Stomach (tissue), 9 donors: ENCODE measurements around the gene CD81. TPM values are rescaled to one million over a fixed set of nuclear protein-coding genes. Genes with fewer than 3 reads are reported as not detected.

Source experiments
- DNase-seq, 2 donors: peaks; one replicate each; pipeline versions ENCODE4 v3.0.0 to v3.0.0-alpha.2; 2013 to 2019
- H3K27ac ChIP-seq, 5 donors: fragments of 200-600 bp in 4 of 5; sonication (generic) in 4 of 5; one replicate each; pipeline ENCODE4 v1.5.1; 2013 to 2019; ENCODE audit warnings: mild to moderate bottlenecking in 1 of 5, moderate library complexity in 1 of 5
- H3K27me3 ChIP-seq, 3 donors: fragments of 200-600 bp; sonication (generic); one replicate each; pipeline ENCODE4 v1.5.1; 2017 to 2019; ENCODE audit warnings: mixed run types in 1 of 3
- H3K36me3 ChIP-seq, 4 donors: fragments of 200-600 bp; sonication (generic); 1 replicate in 3 of 4; 2 replicates in 1 of 4; pipeline ENCODE4 v1.5.1; 2016 to 2019
- H3K4me1 ChIP-seq, 4 donors: fragments of 200-600 bp; sonication (generic); one replicate each; pipeline ENCODE4 v1.5.1; 2016 to 2019
- H3K4me3 ChIP-seq, 4 donors: fragments of 200-600 bp; sonication (generic) in 3 of 4; one replicate each; pipeline ENCODE4 v1.5.1; 2016 to 2019; ENCODE audit warnings: mild to moderate bottlenecking in 1 of 4
- H3K9me3 ChIP-seq, 4 donors: fragments of 200-600 bp; sonication (generic); one replicate each; pipeline ENCODE4 v1.5.1; 2016 to 2019
- CTCF ChIP-seq, 7 experiments: fragments of 450-650 bp in 4 of 7; fragments of 200-600 bp in 3 of 7; sonication (generic) in 3 of 7; IDR thresholded peaks; one replicate each; pipeline ENCODE4 v1.5.1; 2016 to 2019; ENCODE audit warnings: antibody characterized with exemption in 7 of 7, control low read depth in 2 of 7, mild to moderate bottlenecking in 1 of 7
- EP300 ChIP-seq: sonication (generic); formaldehyde crosslinking; IDR thresholded peaks from one replicate; pipeline ENCODE4 v1.6.1; 2017; ENCODE audit warnings: antibody characterized with exemption
- POLR2A ChIP-seq, 4 donors: fragments of 450-650 bp; IDR thresholded peaks; one replicate each; pipeline ENCODE4 v1.6.1; 2016; ENCODE audit warnings: antibody characterized with exemption in 4 of 4, control low read depth in 2 of 4, mild to moderate bottlenecking in 1 of 4, moderate library complexity in 1 of 4
- POLR2AphosphoS5 ChIP-seq, 3 donors: sonication (generic); formaldehyde crosslinking; IDR thresholded peaks; one replicate each; pipeline ENCODE4 v1.6.1; 2016; ENCODE audit warnings: antibody characterized with exemption in 3 of 3
- WGBS, 5 donors: extraction: QIAGEN DNeasy Blood & Tissue Kit in 3 of 5; methylation state at CpG; one replicate each; pipeline versions ENCODE4 v1.1.5 to v1.1.7; 2013 to 2018; 5-methylcytosine and 5-hydroxymethylcytosine counted together
- intact Hi-C: fragments of 100-400 bp; cut with DNase I; formaldehyde crosslinking; loops from one replicate; pipeline ENCODE4 v1.15.1; 2023; ENCODE audit warnings: low total_unique reads
- polyA plus RNA-seq, 3 donors: library from polyadenylated mRNA; stranded (reverse); fragments of 200-250 nt; gene quantifications; one replicate each; pipeline ENCODE4 v1.2.3, GENCODE V29; 2013
- total RNA-seq, 5 donors: library from RNA; depleted of rRNA; stranded (reverse); fragments of >200 nt; gene quantifications; one replicate each; pipeline versions ENCODE4 v1.1.0 to v1.2.3, GENCODE V29; 2014 to 2016
- donor health status: healthy with polysubstance abuse.
- donor health status: Bipolar disorder and iron deficiency.
- donor health status: healthy.

The CD81 gene
- total and polyA plus RNA-seq, 8 donors, result 95.0 to 327 (median 223) TPM

GRCh38 chr11:2380807-2381350, 3.8 kb downstream of the CD81 start:
- H3K27me3 ChIP-seq, result no peaks in the 10 kb centered on the region
- H3K27ac ChIP-seq, result peak overlapping the region; percentile 39 to 99 (median 98)
- peak in 2 of 3 donors; percentile 41 to 52 for TF ChIP-seq POLR2AphosphoS5 (IDR thresholded peaks at IDR 0.05)
- no peak for TF ChIP-seq POLR2A (IDR thresholded peaks at IDR 0.05)
- peak; percentile 56 for TF ChIP-seq EP300
- intact Hi-C loops, result no loop called here
- WGBS, 5 donors, result 50 to 75% (median 70%) methylated on average over 14 to 20 of the region's 20 CpGs
- peak overlapping the region; percentile 13 to 98 (median 88) for H3K4me3 ChIP-seq
- H3K36me3 ChIP-seq, result peaks cover 0 to 12% (median 4%) of the 10 kb centered on the region in 4 donors
- peak; percentile 47 to 73 for DNase-seq
- H3K4me1 ChIP-seq, result peaks cover 74 to 95% (median 89%) of the 10 kb centered on the region in 4 donors
- H3K9me3 ChIP-seq, result no peaks in the 10 kb centered on the region

- no peak for DNase-seq
- 70 to 78% (median 74%) methylated on average over 7 to 11 of the region's 11 CpGs for WGBS, 5 donors
- Histone ChIP-seq H3K36me3 (peaks cover 0 to 15% (median 6%) of the 10 kb centered on the region in 4 donors), H3K27me3 (no peaks in the 10 kb centered on the region), H3K27ac (peak overlapping the region; percentile 5 to 99 (median 98)), H3K4me3 (peak overlapping the region in 2 of 4 donors; percentile 9 to 82), H3K4me1 (peaks cover 74 to 95% (median 89%) of the 10 kb centered on the region in 4 donors), H3K9me3 (no peaks in the 10 kb centered on the region)
- intact Hi-C loops, result no loop called here
- TF ChIP-seq POLR2A (IDR thresholded peaks at IDR 0.05) (no peak), CTCF (IDR thresholded peaks at IDR 0.05) (no peak), POLR2AphosphoS5 (IDR thresholded peaks at IDR 0.05) (no peak), EP300 (no peak)
These were observed 4.5 kb downstream of the CD81 start for GRCh38 chr11:2381494-2382128.

GRCh38 chr11:2382129-2382517, 5.0 kb downstream of the CD81 start:
- intact Hi-C loops, result no loop called here
- peak overlapping the region in 4 of 5 donors; percentile 95 to 99 (median 98) for H3K27ac ChIP-seq
- H3K27me3 ChIP-seq, result no peaks in the 10 kb centered on the region
- H3K4me3 ChIP-seq, result peak overlapping the region in 1 of 4 donors; percentile 9
- H3K36me3 ChIP-seq, result peaks cover 0 to 15% (median 7%) of the 10 kb centered on the region in 4 donors
- 50 to 63% (median 58%) methylated on average over 4 to 11 of the region's 11 CpGs for WGBS, 5 donors
- TF ChIP-seq POLR2A (IDR thresholded peaks at IDR 0.05) (no peak), EP300 (no peak), CTCF (IDR thresholded peaks at IDR 0.05) (no peak), POLR2AphosphoS5 (IDR thresholded peaks at IDR 0.05) (no peak)
- H3K9me3 ChIP-seq, result no peaks in the 10 kb centered on the region
- H3K4me1 ChIP-seq, result peaks cover 75 to 95% (median 89%) of the 10 kb centered on the region in 4 donors
- no peak for DNase-seq

- Histone ChIP-seq H3K27me3 (no peaks in the 10 kb centered on the region), H3K9me3 (no peaks in the 10 kb centered on the region), H3K36me3 (peaks cover 0 to 15% (median 7%) of the 10 kb centered on the region in 4 donors), H3K27ac (peak overlapping the region; percentile 55 to 99 (median 98)), H3K4me1 (peaks cover 86 to 100% (median 99%) of the 10 kb centered on the region in 4 donors), H3K4me3 (peak overlapping the region in 2 of 4 donors; percentile 7 to 13)
- intact Hi-C loops, result no loop called here
- DNase-seq, result peak in 1 of 2 donors; percentile 68
- WGBS, 5 donors, result 35 to 61% (median 58%) methylated on average over 17 to 26 of the region's 26 CpGs
- TF ChIP-seq EP300 (no peak), POLR2AphosphoS5 (IDR thresholded peaks at IDR 0.05) (peak in 2 of 3 donors; percentile 20 to 30), POLR2A (IDR thresholded peaks at IDR 0.05) (no peak), CTCF (IDR thresholded peaks at IDR 0.05) (no peak)
These were observed 6.1 kb downstream of the CD81 start for GRCh38 chr11:2382936-2383851.
